ENCODE data around the gene SLC7A7. TPM values are rescaled to one million over a fixed set of nuclear protein-coding genes. Genes with fewer than 3 reads are reported as not detected.
"Not testable (repeated sequence)": the region's sequence is repeated elsewhere in the genome, so short reads cannot be mapped to it uniquely, and the experiment has no call there.

The SLC7A7 gene
- total RNA-seq, 1 experiment from 2014 or later: 0.13 TPM

GRCh38 chr14:22838631-22839041 lies 23.4 kb upstream of the SLC7A7 start:
- peaks cover 69% of the 10 kb centered on the region for H3K36me3 ChIP-seq
- 0 out of 2 replicates have a peak overlapping the region, but pooled peaks have one; percentile 1 for H3K27ac ChIP-seq
- no peaks in the 10 kb centered on the region for H3K9me3 ChIP-seq (replicated peaks)
- H3K27me3 ChIP-seq (replicated peaks): no peaks in the 10 kb centered on the region
- peaks cover 23% of the 10 kb centered on the region for H3K4me1 ChIP-seq (replicated peaks)
- H3K4me3 ChIP-seq: peak overlapping the region; percentile 69
- DNase-seq (ENCODE audit: low read depth in 1 of 2, low spot score in 2 of 2): peak; percentile 61 to 62

- Histone ChIP-seq H3K27me3 (replicated peaks) (no peaks in the 10 kb centered on the region), H3K4me3 (peak overlapping the region; percentile 69), H3K27ac (peak overlapping the region; percentile 62), H3K36me3 (peaks cover 69% of the 10 kb centered on the region), H3K4me1 (replicated peaks) (peaks cover 23% of the 10 kb centered on the region), H3K9me3 (replicated peaks) (no peaks in the 10 kb centered on the region)
- DNase-seq (ENCODE audit: low read depth in 1 of 2, low spot score in 2 of 2): peak in 1 of 2 experiments; percentile 62
Measured at GRCh38 chr14:22837750-22838538, 22.7 kb upstream of the SLC7A7 start.

- peaks cover 23% of the 10 kb centered on the region for H3K4me1 ChIP-seq (replicated peaks)
- peak; percentile 69 to 70 for DNase-seq (ENCODE audit: low read depth in 1 of 2, low spot score in 2 of 2)
Measured at GRCh38 chr14:22837114-22837749, 22.0 kb upstream of the SLC7A7 start.

GRCh38 chr14:22836301-22837113 lies 21.3 kb upstream of the SLC7A7 start, which contains the start of gene MMP14:
Gene MMP14 (plus strand): TSS chr14:22836585. CDS start chr14:22836818, 233 bp downstream.
- Histone ChIP-seq H3K27me3 (replicated peaks) (no peaks in the 10 kb centered on the region), H3K36me3 (peaks cover 63% of the 10 kb centered on the region), H3K27ac (peak within 1 kb of the TSS; percentile 62), H3K4me3 (peak within 1 kb of the TSS; percentile 69), H3K9me3 (replicated peaks) (no peaks in the 10 kb centered on the region), H3K4me1 (replicated peaks) (peaks cover 23% of the 10 kb centered on the region)
- peak; percentile 67 to 73 for DNase-seq (ENCODE audit: low read depth in 1 of 2, low spot score in 2 of 2)

More at GRCh38 chr14:22837114-22837749, 22.0 kb upstream of the SLC7A7 start:
- Histone ChIP-seq H3K4me3 (peak overlapping the region; percentile 69), H3K27me3 (replicated peaks) (no peaks in the 10 kb centered on the region), H3K9me3 (replicated peaks) (no peaks in the 10 kb centered on the region), H3K36me3 (peaks cover 64% of the 10 kb centered on the region), H3K27ac (peak overlapping the region; percentile 62)

GRCh38 chr14:22835505-22835904 lies 20.3 kb upstream of the SLC7A7 start:
- Histone ChIP-seq H3K36me3 (peaks cover 58% of the 10 kb centered on the region), H3K4me1 (replicated peaks) (peaks cover 25% of the 10 kb centered on the region), H3K27ac (no peak overlapping the region), H3K4me3 (no peak overlapping the region), H3K9me3 (replicated peaks) (no peaks in the 10 kb centered on the region), H3K27me3 (replicated peaks) (no peaks in the 10 kb centered on the region)
- no peak for DNase-seq (ENCODE audit: low read depth in 1 of 2, low spot score in 2 of 2)

- Histone ChIP-seq H3K27ac (no peak overlapping the region), H3K36me3 (peaks cover 28% of the 10 kb centered on the region), H3K4me1 (replicated peaks) (0 out of 2 replicates have a peak, but pooled peaks cover 5% of the 10 kb centered on the region), H3K4me3 (peak overlapping the region; percentile 70), H3K27me3 (replicated peaks) (no peaks in the 10 kb centered on the region), H3K9me3 (replicated peaks) (0 out of 2 replicates have a peak, but pooled peaks cover 3% of the 10 kb centered on the region)
- no peak for DNase-seq (ENCODE audit: low read depth in 1 of 2, low spot score in 2 of 2)
Measured at GRCh38 chr14:22830443-22831010, 15.3 kb upstream of the SLC7A7 start.

- peak; percentile 82 to 86 for DNase-seq (ENCODE audit: low read depth in 1 of 2, low spot score in 2 of 2)
- peak within 1 kb of the TSS; percentile 47 for H3K27ac ChIP-seq
- H3K4me3 ChIP-seq: peak within 1 kb of the TSS; percentile 70
- peaks cover 8% of the 10 kb centered on the region for H3K4me1 ChIP-seq (replicated peaks)
- H3K9me3 ChIP-seq (replicated peaks): 0 out of 2 replicates have a peak, but pooled peaks cover 3% of the 10 kb centered on the region
- H3K27me3 ChIP-seq (replicated peaks): no peaks in the 10 kb centered on the region
- H3K36me3 ChIP-seq: peaks cover 24% of the 10 kb centered on the region
Measured at GRCh38 chr14:22829661-22830442, 14.6 kb upstream of the SLC7A7 start, which contains the start of gene MRPL52. Gene MRPL52 (plus strand): TSS chr14:22829887. CDS start chr14:22829913, 26 bp downstream.

- not testable (repeated sequence) for DNase-seq (ENCODE audit: low read depth in 1 of 2, low spot score in 2 of 2); H3K9me3 ChIP-seq (replicated peaks); H3K27me3 ChIP-seq (replicated peaks)
- peak overlapping the region; percentile 70 for H3K4me3 ChIP-seq
- H3K27ac ChIP-seq: peak overlapping the region; percentile 47
- peaks cover 15% of the 10 kb centered on the region for H3K4me1 ChIP-seq (replicated peaks)
- H3K36me3 ChIP-seq: peaks cover 21% of the 10 kb centered on the region
Measured at GRCh38 chr14:22829076-22829660, 13.9 kb upstream of the SLC7A7 start.

GRCh38 chr14:22824711-22825359 lies 9.6 kb upstream of the SLC7A7 start:
- Histone ChIP-seq H3K4me1 (replicated peaks) (peaks cover 25% of the 10 kb centered on the region), H3K27ac (peak overlapping the region; percentile 49), H3K36me3 (no peaks in the 10 kb centered on the region), H3K4me3 (no peak overlapping the region), H3K9me3 (replicated peaks) (0 out of 2 replicates have a peak, but pooled peaks cover 3% of the 10 kb centered on the region), H3K27me3 (replicated peaks) (no peaks in the 10 kb centered on the region)
- DNase-seq (ENCODE audit: low read depth in 1 of 2, low spot score in 2 of 2): peak in 1 of 2 experiments; percentile 58

GRCh38 chr14:22822571-22823098 lies 7.4 kb upstream of the SLC7A7 start:
- DNase-seq (ENCODE audit: low read depth in 1 of 2, low spot score in 2 of 2): peak; percentile 69 to 75
- H3K4me1 ChIP-seq (replicated peaks): peaks cover 38% of the 10 kb centered on the region
- no peaks in the 10 kb centered on the region for H3K36me3 ChIP-seq
- no peaks in the 10 kb centered on the region for H3K9me3 ChIP-seq (replicated peaks)
- no peaks in the 10 kb centered on the region for H3K27me3 ChIP-seq (replicated peaks)
- no peak overlapping the region for H3K27ac ChIP-seq
- H3K4me3 ChIP-seq: peak overlapping the region; percentile 6

- no peaks in the 10 kb centered on the region for H3K36me3 ChIP-seq
- H3K9me3 ChIP-seq (replicated peaks): no peaks in the 10 kb centered on the region
- no peak overlapping the region for H3K27ac ChIP-seq
- DNase-seq (ENCODE audit: low read depth in 1 of 2, low spot score in 2 of 2): no peak
- H3K4me3 ChIP-seq: no peak overlapping the region
- peaks cover 40% of the 10 kb centered on the region for H3K4me1 ChIP-seq (replicated peaks)
- H3K27me3 ChIP-seq (replicated peaks): no peaks in the 10 kb centered on the region
Measured at GRCh38 chr14:22822016-22822570, 6.9 kb upstream of the SLC7A7 start.

All from SJSA1 (cell line).